ENCODE data around the gene ANKRD13C. TPM values are rescaled to one million over a fixed set of nuclear protein-coding genes. Genes with fewer than 3 reads are reported as not detected.

The ANKRD13C gene
- polyA plus RNA-seq, 1 of the 3 experiments (the other 2 are of a cell fraction), result 5.2 TPM

DNA sequence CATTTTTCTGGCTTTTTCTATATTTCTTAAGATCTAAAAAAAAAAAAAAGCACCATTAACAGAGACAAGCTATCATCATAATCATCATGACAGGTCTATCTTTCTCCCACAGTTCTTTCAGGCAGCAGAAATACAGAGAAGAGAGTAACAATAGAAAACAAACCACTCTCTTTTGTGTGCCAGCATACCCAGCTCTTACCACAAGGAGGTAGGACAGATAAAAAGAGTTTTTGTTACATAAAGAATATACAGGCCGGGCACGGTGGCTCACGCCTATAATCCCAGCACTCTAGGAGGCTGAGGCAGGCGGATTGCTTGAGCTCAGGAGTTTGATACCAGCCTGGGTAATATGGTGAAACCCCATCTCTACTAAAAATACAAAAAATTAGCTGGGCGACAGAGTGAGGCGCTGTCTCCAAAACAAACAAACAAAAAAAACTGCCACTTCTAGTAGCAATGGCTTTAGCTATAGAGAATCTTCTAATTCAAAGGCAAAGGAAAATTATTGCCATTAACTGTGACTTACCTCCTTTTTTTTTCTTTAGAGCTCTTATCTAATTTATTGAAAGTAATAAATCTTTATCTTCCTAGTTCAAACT lies 39.7 kb downstream of the ANKRD13C start:
- Histone ChIP-seq H3K9me3 (no peaks in the 10 kb centered on the region; the same call in 1 of the 2 replicates), H3K27me3 (ENCODE audit: insufficient read depth) (no peaks in the 10 kb centered on the region), H4K20me1 (ENCODE audit: insufficient read depth) (no peaks in the 10 kb centered on the region; the same call in 1 of the 2 replicates), H2AFZ (ENCODE audit: low read depth) (no peak overlapping the region), H3K79me2 (ENCODE audit: insufficient read depth) (peaks cover 55% of the 10 kb centered on the region), H3K4me1 (ENCODE audit: control insufficient read depth in 1 of 2, insufficient read depth in 2 of 2, low read depth in 1 of 2, low read length in 1 of 2) (no peaks in the 10 kb centered on the region), H3K9ac (no peak overlapping the region), H3K36me3 (replicated peaks in 1 of 2; ENCODE audit: control insufficient read depth in 1 of 2, insufficient read depth in 2 of 2, low read length in 1 of 2) (peaks cover 0 to 16% of the 10 kb centered on the region in 2 experiments), H3K27ac (ENCODE audit: low read depth in 2 of 2, low read length in 1 of 2) (no peak overlapping the region), H3K4me3 (ENCODE audit: low read depth in 2 of 2, low read length in 1 of 2) (no peak overlapping the region), H3K9me2 (0 out of 2 replicates have a peak, but pooled peaks cover 3% of the 10 kb centered on the region), H3F3A (replicated peaks; ENCODE audit: insufficient read depth) (peaks cover 15% of the 10 kb centered on the region), H3K4me2 (no peak overlapping the region)
- 97% methylated on average over 6 of the region's 6 CpGs for WGBS (ENCODE audit: low lambda C conversion rate)
- CTCF ChIA-PET, result interaction anchor here (1.2 to 1.4 kb wide), 3 partner anchors 21 to 86 kb away, joined by 3 to 4 read pairs (median 4); no protein-coding TSS in a partner anchor
- TF ChIP-seq, protein P1, sequence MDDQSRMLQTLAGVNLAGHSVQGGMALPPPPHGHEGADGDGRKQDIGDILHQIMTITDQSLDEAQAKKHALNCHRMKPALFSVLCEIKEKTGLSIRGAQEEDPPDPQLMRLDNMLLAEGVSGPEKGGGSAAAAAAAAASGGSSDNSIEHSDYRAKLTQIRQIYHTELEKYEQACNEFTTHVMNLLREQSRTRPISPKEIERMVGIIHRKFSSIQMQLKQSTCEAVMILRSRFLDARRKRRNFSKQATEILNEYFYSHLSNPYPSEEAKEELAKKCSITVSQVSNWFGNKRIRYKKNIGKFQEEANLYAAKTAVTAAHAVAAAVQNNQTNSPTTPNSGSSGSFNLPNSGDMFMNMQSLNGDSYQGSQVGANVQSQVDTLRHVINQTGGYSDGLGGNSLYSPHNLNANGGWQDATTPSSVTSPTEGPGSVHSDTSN (IDR thresholded peaks at IDR 0.05), result no peak
- TF ChIP-seq FOSL2 (IDR thresholded peaks at IDR 0.05; ENCODE audit: borderline replicate concordance, low read depth) (no peak), TEAD4 (IDR thresholded peaks at IDR 0.05; ENCODE audit: borderline replicate concordance, insufficient read depth) (no peak)
- TF ChIP-seq, protein P2, sequence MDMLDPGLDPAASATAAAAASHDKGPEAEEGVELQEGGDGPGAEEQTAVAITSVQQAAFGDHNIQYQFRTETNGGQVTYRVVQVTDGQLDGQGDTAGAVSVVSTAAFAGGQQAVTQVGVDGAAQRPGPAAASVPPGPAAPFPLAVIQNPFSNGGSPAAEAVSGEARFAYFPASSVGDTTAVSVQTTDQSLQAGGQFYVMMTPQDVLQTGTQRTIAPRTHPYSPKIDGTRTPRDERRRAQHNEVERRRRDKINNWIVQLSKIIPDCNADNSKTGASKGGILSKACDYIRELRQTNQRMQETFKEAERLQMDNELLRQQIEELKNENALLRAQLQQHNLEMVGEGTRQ (IDR thresholded peaks at IDR 0.05; ENCODE audit: borderline replicate concordance, low read depth, low read length), result no peak
- TF ChIP-seq, protein P3, sequence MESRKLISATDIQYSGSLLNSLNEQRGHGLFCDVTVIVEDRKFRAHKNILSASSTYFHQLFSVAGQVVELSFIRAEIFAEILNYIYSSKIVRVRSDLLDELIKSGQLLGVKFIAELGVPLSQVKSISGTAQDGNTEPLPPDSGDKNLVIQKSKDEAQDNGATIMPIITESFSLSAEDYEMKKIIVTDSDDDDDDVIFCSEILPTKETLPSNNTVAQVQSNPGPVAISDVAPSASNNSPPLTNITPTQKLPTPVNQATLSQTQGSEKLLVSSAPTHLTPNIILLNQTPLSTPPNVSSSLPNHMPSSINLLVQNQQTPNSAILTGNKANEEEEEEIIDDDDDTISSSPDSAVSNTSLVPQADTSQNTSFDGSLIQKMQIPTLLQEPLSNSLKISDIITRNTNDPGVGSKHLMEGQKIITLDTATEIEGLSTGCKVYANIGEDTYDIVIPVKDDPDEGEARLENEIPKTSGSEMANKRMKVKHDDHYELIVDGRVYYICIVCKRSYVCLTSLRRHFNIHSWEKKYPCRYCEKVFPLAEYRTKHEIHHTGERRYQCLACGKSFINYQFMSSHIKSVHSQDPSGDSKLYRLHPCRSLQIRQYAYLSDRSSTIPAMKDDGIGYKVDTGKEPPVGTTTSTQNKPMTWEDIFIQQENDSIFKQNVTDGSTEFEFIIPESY (IDR thresholded peaks at IDR 0.05; ENCODE audit: borderline replicate concordance, low read depth), result no peak
- DNase-seq, result peak; percentile 9
- POLR2A ChIA-PET, result interaction anchor here (0.6 kb wide), 1 partner anchor 1835 kb away, joined by 3 read pairs; no protein-coding TSS in a partner anchor

DNA sequence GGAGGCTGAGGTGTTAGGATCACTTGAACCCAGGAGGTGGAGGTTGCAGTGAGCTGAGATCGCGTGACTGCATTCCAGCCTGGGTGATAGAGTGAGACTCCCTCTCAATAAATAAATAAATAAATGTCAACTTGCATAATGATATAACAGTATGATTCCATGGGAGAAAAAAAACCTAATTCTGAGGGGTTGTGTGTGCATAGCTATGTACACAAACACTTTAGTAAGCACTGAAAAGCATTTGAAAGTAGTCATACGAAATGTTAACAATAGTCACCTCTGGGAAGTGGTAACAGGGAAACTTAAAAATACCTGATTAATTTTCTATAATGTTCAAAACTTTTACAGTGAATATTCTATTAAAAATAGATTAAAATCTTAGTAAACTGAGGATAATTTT lies 43.2 kb downstream of the ANKRD13C start:
- DNase-seq, result no peak
- Histone ChIP-seq H3K27ac (ENCODE audit: low read depth in 2 of 2, low read length in 1 of 2) (no peak overlapping the region), H3K9me2 (0 out of 2 replicates have a peak, but pooled peaks cover 3% of the 10 kb centered on the region), H4K20me1 (ENCODE audit: insufficient read depth) (no peaks in the 10 kb centered on the region; the same call in 1 of the 2 replicates), H2AFZ (ENCODE audit: low read depth) (no peak overlapping the region), H3K4me2 (no peak overlapping the region), H3K9me3 (no peaks in the 10 kb centered on the region; the same call in 1 of the 2 replicates), H3K4me1 (ENCODE audit: control insufficient read depth in 1 of 2, insufficient read depth in 2 of 2, low read depth in 1 of 2, low read length in 1 of 2) (no peaks in the 10 kb centered on the region), H3K36me3 (replicated peaks in 1 of 2; ENCODE audit: control insufficient read depth in 1 of 2, insufficient read depth in 2 of 2, low read length in 1 of 2) (peaks cover 0 to 38% of the 10 kb centered on the region in 2 experiments), H3K4me3 (ENCODE audit: low read depth in 2 of 2, low read length in 1 of 2) (no peak overlapping the region), H3K27me3 (ENCODE audit: insufficient read depth) (no peaks in the 10 kb centered on the region), H3F3A (replicated peaks; ENCODE audit: insufficient read depth) (peaks cover 3% of the 10 kb centered on the region), H3K79me2 (ENCODE audit: insufficient read depth) (peaks cover 33% of the 10 kb centered on the region), H3K9ac (no peak overlapping the region)
- ChIA-PET CTCF (interaction anchor here (0.8 to 1.0 kb wide), 2 partner anchors 18 to 43 kb away, joined by 3 read pairs; partner anchors contain the start of gene ANKRD13C), POLR2A (no interaction called here)
- WGBS (ENCODE audit: low lambda C conversion rate), result 96% methylated on average over 3 of the region's 3 CpGs
- TF ChIP-seq SIN3A (IDR thresholded peaks at IDR 0.05; ENCODE audit: borderline replicate concordance, low read depth, low read length) (no peak), SMC3 (IDR thresholded peaks at IDR 0.05; ENCODE audit: low read depth, low read length) (no peak), GATA2 (CRISPR knock-in tag; IDR thresholded peaks at IDR 0.05) (no peak), ELF1 (IDR thresholded peaks at IDR 0.05) (no peak), YY1 (IDR thresholded peaks at IDR 0.05; ENCODE audit: low read depth) (no peak), EP300 (IDR thresholded peaks at IDR 0.05; ENCODE audit: borderline replicate concordance in 1 of 2, low read depth in 1 of 2, low read length in 1 of 2) (no peak), TEAD4 (IDR thresholded peaks at IDR 0.05; ENCODE audit: borderline replicate concordance, insufficient read depth) (no peak), JUND (IDR thresholded peaks at IDR 0.05) (no peak), POLR2AphosphoS5 (IDR thresholded peaks at IDR 0.05; ENCODE audit: low read depth, low read length) (no peak), CHD2 (IDR thresholded peaks at IDR 0.05; ENCODE audit: low read length, partially characterized antibody) (no peak), FOXM1 (IDR thresholded peaks at IDR 0.05; ENCODE audit: low read depth) (no peak), TCF12 (IDR thresholded peaks at IDR 0.05) (no peak)
- TF ChIP-seq, protein P4, sequence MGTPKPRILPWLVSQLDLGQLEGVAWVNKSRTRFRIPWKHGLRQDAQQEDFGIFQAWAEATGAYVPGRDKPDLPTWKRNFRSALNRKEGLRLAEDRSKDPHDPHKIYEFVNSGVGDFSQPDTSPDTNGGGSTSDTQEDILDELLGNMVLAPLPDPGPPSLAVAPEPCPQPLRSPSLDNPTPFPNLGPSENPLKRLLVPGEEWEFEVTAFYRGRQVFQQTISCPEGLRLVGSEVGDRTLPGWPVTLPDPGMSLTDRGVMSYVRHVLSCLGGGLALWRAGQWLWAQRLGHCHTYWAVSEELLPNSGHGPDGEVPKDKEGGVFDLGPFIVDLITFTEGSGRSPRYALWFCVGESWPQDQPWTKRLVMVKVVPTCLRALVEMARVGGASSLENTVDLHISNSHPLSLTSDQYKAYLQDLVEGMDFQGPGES (IDR thresholded peaks at IDR 0.05; ENCODE audit: low read depth, low read length), result no peak
- TF ChIP-seq, protein P5, sequence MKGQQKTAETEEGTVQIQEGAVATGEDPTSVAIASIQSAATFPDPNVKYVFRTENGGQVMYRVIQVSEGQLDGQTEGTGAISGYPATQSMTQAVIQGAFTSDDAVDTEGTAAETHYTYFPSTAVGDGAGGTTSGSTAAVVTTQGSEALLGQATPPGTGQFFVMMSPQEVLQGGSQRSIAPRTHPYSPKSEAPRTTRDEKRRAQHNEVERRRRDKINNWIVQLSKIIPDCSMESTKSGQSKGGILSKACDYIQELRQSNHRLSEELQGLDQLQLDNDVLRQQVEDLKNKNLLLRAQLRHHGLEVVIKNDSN (IDR thresholded peaks at IDR 0.05; ENCODE audit: borderline replicate concordance, low read depth), result no peak
- TF ChIP-seq, protein P6, sequence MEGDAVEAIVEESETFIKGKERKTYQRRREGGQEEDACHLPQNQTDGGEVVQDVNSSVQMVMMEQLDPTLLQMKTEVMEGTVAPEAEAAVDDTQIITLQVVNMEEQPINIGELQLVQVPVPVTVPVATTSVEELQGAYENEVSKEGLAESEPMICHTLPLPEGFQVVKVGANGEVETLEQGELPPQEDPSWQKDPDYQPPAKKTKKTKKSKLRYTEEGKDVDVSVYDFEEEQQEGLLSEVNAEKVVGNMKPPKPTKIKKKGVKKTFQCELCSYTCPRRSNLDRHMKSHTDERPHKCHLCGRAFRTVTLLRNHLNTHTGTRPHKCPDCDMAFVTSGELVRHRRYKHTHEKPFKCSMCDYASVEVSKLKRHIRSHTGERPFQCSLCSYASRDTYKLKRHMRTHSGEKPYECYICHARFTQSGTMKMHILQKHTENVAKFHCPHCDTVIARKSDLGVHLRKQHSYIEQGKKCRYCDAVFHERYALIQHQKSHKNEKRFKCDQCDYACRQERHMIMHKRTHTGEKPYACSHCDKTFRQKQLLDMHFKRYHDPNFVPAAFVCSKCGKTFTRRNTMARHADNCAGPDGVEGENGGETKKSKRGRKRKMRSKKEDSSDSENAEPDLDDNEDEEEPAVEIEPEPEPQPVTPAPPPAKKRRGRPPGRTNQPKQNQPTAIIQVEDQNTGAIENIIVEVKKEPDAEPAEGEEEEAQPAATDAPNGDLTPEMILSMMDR (IDR thresholded peaks at IDR 0.05), result no peak
